Upper lobe of left lung (tissue), 4 donors: Measurements from ENCODE around the gene NR3C1.

Experiments used
- CTCF ChIP-seq, 6 experiments: fragments of 450-650 bp in 4 of 6; fragments of 200-600 bp in 2 of 6; sonication (generic) in 2 of 6; IDR thresholded peaks; one replicate each; pipeline ENCODE4 v1.5.1; 2016 to 2019; ENCODE audit warnings: antibody characterized with exemption in 6 of 6
- EP300 ChIP-seq, 4 donors: sonication (generic); formaldehyde crosslinking; IDR thresholded peaks; one replicate each; pipeline ENCODE4 v1.5.1; 2017; ENCODE audit warnings: antibody characterized with exemption in 4 of 4, control low read depth in 2 of 4
- POLR2A ChIP-seq, 4 donors: fragments of 450-650 bp; IDR thresholded peaks; one replicate each; pipeline ENCODE4 v1.5.1; 2016 to 2017; ENCODE audit warnings: antibody characterized with exemption in 4 of 4, mild to moderate bottlenecking in 2 of 4
- POLR2AphosphoS5 ChIP-seq, 2 donors: sonication (generic); formaldehyde crosslinking; IDR thresholded peaks; one replicate each; pipeline ENCODE4 v1.5.1; 2017; ENCODE audit warnings: antibody characterized with exemption in 2 of 2

DNA sequence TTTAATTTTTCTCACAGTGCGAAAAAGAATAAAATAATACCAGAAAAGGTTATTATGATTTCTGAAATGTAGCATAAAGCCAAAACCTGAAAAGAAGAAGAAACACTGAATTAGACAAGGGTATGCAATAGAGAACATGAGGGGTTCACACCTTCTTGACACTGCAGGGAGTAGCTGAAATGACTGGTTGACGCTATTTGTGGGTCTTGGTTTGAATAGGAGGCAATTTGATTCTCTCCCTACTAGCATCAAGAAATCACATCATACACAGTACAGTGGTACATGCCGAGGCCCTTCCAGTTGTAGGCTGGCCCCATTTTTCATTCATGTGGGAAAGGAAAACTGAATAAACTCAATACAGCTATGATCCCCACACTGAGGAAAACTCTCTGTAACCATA lies 68.6 kb downstream of the NR3C1 start:
- TF ChIP-seq POLR2A (IDR thresholded peaks at IDR 0.05) (no peak), CTCF (IDR thresholded peaks at IDR 0.05) (no peak), POLR2AphosphoS5 (IDR thresholded peaks at IDR 0.05) (no peak), EP300 (IDR thresholded peaks at IDR 0.05) (no peak)
